GM18519 (cell line): ENCODE results near the gene RUNX3.

ENCODE experiments used
- ATAC-seq: cut with Tn5 transposase; IDR thresholded peaks from one replicate; pipeline ENCODE4 v1.9.1; 2021; ENCODE audit warnings: mild to moderate bottlenecking, moderate library complexity; ENCODE audit not compliant: unreplicated experiment, low FRiP score

Gene RUNX3

DNA sequence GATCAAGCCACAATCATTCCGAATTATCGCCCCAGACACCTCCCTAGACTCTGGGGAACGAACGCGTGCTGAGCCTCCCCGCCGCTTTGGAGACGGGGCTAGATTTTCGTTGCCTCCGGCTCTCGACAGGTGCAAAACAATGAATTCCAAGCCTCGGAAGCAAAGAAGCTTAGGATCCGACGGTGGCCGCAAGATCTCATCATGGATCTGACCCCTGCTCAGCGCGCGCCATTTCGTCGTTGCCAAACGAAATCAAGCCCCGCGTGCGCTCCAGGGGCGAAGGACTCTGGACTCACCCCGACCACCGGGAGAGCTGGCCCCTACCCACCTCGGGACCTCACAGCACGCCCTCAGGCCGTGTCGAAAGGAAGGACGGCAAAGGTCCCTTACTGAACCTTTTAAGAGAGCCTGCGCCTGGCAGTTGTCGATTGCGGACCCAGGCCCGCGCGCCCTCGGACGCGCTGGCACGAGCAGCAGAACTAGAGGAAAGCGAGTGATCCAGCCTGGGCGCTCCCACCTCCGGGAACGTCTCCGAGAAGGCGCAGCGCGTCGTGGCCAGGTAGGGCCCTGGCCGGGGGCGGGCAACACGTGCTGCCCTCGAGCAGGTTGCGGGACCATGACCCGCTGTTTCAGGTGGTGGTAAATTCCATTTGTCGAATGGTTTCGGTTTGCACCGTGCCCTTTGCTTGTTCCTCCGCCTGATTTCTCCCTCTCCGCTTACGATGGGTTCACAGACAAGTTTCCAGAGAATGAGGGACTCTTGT, 1.6 kb upstream of the RUNX3 start:
- ATAC-seq = no peak

DNA sequence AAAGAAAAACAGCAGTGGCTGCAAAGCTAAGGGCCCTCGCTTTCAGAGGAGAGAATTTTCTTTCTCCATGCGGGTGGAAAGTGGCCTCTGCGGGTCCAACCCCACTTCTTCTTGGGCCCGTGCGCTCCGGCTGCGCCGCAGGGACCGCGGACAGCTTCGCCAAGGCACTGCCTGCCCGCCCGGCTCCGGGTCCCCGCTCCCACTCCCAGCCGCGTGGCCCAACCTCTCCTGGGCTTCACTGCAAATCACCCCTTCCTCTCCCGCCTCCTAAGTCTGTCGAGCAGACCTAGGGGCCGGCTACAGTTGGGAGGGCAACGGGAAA, 1.0 kb upstream of the RUNX3 start:
- no peak for ATAC-seq

DNA sequence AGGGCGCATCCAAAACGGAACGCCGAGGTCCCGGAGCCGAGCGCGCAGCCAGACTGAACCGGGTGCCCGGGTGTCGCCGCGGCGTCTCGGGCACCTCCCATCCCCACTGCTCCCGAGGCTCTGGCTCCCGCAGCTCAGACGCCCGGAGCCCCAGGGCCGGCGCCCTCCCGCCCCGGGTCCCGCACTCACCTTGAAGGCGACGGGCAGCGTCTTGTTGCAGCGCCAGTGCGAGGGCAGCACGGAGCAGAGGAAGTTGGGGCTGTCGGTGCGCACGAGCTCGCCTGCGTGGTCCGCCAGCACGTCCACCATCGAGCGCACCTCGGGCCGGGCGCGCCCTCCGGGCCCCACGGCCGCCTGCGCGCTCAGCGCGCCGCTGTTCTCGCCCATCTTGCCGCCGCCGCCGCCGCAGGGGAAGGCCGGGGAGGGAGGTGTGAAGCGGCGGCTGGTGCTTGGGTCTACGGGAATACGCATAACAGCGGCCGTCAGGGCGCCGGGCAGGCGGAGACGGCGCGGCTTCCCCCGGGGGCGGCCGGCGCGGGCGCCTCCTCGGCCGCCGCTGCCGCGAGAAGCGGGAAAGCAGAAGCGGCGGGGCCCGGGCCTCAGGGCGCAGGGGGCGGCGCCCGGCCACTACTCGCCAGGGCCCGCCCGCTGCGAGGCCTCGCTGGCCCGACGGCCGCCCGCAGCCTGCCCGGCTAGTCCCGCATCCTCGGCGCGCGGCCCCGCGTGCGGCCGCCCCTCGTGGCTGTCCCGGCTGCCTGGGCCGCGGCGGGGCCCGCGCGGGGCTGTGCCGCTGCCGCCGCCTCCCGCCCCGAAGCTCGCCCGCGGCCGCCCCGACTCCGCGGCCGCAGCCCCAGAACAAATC, 447 bp downstream of the RUNX3 start:
- ATAC-seq = peak; percentile 8

DNA sequence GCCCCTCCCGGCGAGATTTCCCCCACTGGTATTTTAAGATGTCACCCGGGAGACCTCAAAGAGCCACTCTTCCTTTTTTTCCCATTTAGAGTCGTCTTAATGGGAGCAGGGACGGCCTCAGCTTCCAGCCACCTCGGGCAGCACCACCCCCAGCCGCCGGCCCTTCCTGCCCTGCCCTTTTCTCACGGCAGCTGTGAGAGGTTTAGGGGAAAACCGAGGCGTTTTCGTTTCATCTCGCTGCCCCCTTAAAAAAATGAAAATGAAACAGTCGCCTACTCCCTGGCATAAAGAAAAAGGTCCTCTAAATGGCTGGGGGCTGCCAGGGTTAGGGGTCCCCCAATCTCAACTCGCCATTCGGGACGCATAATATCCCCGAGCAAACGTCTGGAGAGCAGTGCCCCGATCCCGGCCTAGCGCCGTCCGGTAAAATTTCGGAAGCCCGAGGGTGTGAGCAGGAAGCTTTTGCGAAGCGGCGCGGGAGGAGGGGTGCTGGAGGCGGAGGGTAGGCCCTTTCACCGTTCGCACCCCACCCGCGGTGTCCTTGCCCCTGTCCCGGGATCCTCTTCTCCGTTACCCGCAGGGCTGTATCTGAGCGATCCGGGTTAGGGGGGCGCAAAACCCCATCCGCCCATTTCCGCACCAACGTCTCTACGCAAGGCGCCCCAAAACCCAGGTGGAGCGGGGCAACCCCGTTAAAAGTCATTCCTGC, 1.2 kb downstream of the RUNX3 start:
- ATAC-seq = no peak

DNA sequence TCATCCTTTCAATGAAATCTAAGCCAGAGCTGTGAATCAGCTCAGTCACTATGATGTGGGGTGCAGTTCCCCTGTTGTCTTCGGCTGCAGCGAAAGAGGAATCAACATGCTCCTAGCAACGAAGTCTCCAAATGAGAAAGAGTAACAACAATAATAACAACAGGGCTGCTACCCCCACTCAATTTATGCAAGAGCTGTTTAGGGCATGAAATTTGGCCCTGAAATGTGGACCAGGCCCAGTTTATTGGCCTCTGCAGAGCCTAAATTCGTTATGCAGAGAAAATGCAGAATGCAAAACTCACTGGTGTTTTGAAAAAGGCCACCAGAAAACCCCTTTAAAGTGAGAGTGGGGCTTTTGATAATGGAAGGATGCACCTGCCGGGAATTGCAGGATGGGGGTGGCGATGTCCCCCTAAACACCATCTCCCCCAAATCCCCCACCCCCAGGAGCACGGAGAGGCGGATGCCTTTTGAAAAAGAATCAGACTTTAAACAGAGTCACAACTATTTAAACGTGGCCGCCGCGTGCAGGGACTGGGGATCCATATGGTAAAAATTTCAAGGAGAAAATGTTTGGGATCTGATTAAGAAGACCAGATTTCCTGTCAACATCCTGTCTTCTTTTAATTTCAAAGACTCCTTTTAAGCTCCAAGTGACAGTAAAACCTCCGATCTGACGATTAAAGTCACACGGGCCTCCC, 1.9 kb downstream of the RUNX3 start:
- no peak for ATAC-seq

DNA sequence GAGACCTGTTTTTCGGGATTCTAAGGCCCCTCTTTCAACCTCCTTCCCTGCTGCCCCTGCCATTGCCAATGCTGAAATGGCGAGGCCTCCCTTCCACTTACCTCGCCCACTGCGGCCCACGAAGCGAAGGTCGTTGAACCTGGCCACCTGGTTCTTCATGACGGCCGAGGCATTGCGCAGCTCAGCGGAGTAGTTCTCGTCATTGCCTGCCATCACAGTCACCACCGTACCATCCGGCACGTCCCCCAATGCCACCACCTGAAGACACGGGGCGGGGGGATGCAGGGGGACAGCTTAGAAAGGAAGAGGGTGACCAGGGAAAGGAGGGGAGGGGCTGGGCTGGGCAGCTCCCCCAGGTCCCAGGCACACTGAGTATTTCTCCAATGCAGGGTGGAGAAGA, 2.6 kb downstream of the RUNX3 start:
- no peak for ATAC-seq

DNA sequence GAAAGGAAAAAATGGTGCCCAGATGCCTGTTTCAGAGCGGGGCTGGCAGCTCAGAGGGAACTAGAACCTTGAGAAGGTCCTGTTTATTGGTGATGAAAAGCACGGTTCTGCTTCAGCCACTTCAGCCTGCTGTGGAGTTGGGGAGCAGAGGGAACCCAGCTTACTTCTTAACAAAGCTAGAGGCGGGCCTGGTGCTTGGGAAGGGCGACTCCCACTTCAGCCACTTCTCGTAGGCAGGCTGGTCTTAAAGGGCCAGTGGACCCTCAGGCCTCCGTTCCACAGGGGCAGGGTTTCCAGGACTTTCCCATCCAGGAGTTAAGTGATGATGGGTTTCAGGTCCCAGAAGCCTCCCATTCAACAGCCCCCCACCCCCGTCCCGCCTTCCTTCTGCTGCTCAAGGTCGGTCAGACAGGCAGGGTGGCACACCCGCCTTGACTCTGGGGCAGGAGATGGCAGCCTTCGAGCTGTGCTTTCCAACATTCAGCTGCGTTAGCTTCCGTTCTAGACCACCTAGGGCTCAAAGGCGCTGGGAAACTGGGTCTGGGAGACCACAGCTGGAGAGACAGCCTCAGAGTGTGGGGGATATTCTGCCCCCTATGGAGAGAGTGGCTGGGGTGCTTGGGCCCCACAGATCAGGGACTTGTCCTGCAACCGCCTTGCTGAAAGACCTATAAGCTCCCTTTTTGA, 3.4 kb downstream of the RUNX3 start:
- no peak for ATAC-seq

DNA sequence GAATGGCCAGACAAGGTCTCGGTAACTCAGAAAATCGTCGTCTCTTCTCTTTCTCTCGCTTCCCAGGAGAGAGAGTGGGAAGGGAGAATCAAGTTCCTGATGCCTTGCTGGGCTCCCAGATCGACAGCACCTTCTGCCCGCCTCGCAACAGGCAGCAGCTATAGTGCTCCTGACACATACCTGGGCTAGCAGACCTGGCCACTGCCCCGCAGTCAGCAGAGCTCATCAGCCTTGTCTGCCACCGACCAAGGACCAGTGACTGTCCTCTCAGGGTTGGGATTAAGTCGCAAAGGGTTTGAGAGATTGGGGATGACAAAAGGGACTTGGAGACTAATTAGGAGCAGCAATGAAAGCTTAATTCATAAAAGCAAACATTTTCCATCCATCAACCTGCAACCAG, 4.1 kb downstream of the RUNX3 start:
- no peak for ATAC-seq

DNA sequence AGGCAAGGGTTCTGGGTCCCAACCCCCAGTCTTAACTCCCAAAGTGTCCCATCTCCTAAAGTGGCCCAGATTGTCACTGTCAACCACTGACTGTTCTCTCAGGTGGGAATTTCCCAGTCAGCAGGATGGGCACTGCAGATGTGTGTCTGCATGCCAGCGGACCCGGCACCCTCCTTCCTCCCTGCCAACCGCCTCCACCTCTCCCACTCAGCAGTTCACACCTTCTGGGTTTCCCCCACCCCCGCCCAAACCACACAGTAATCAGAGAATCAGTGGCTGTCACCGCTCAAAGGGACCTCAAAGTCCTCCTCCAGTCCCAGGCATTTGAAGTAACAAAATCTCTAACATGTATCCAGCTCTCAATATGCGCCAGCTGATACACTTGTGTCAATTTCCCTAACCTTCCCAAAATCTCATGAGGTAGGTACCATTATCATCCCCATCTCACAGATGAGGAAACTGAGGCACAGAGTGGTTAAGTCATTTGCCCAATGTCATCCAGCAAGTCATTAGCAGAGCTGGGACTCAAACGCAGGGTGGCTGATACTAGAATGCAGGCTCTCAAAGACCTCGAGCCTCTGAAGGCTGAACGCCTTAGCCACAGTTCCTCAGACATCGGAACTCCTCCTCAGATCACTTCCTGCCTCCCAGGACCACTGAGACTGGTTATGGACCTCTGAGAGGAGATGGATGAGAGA, 4.8 kb downstream of the RUNX3 start:
- no peak for ATAC-seq

DNA sequence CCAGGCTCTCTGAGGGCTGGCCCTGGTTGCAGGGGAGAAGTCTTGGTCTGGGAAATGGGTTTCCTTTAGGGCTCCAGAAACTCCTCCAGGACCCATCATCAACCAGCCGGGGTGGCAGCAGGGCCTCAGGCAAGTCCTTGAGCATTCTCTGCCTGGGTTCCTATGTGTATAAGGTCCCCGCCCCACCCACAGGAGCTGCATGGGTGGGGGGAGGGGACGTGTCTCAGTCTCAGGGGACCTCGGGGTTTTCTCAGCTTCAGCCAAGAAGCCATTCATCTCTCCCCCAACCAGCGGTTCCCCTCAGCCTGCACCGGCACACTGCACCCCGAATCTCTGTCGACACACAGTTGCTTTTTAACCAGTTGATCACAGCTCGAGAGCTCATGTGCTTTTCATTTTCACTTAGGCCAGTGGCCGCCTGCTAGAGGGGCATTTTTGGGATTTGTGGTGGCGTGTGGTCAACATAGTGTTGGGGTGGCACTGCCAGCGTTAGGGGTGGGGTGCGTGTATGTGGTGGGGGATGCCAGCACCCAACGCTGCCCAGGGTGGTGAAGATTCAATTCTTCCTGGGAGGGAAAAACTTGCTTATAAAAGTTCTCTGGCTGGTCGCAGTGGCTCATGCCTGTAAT, 6.5 kb downstream of the RUNX3 start:
- ATAC-seq = no peak

DNA sequence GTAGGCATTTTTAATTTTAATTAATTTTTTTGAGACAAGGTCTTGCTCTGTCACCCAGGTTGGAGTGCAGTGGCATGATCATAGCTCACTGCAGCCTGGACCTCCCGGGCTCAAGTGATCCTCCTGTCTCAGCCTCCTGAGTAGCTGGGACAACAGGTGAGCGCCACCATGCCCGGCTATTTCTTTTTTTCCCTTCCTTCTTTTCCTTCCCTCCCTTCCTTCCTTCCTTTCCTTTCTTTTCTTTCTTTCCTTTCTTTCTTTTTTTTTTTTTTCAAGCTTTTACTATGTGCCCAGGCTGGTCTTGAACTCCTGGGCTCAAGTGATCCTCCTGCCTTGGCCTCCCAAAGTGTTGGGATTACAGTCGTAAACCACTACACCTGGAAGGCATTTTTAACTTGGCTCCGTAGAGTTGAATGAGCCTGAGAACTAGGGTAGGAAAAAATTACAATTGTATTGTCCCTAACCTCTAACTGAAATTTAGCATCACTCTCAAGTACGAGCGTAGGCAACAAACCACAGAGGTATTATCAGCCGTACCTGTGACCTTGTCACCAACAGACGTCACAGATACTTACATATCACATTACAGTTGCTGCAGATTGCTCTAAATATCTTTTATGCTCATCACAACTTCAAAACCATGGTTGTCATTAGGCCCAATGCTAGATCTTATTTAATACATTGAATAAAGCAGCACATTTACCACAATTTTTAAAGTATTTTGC, 8.0 kb downstream of the RUNX3 start:
- ATAC-seq = no peak

DNA sequence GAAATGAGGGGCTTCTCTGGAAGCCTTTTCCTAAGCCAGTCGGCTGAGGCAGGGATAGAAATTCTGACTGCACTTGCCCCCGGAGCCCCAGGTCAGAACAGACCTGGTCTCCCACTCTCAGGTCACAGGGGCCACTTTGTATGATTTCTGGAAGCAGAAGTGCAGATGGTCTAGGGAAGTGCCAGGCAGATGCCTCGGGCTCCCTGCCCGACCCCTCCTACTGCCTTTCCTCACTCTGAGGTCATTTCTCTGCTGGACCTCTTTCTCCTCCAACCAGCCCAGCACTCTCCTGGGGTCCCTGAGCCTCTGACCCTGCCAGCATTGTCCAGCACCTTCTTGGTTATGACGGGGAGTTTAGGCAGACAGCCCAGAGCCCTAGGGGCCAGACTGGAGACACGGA, 8.7 kb downstream of the RUNX3 start:
- no peak for ATAC-seq

DNA sequence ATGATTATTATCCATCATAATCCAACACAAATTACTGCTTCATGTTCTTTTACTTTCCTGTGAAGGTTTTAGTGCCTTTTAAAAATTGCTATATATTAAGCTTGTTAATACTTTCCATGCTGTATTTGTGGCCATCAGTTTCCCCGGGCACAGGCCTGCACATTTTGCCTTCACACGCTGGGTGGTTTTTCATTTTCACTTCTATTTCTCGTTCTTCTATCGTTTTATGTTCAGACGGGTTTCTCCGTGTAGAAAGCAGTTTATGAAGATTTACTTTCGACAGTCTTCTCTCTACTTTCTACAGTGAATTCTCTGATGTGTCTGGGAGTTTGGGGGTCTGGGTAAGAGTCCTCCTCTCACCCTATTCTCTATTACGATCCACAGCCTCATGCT, 9.5 kb downstream of the RUNX3 start:
- ATAC-seq = no peak

DNA sequence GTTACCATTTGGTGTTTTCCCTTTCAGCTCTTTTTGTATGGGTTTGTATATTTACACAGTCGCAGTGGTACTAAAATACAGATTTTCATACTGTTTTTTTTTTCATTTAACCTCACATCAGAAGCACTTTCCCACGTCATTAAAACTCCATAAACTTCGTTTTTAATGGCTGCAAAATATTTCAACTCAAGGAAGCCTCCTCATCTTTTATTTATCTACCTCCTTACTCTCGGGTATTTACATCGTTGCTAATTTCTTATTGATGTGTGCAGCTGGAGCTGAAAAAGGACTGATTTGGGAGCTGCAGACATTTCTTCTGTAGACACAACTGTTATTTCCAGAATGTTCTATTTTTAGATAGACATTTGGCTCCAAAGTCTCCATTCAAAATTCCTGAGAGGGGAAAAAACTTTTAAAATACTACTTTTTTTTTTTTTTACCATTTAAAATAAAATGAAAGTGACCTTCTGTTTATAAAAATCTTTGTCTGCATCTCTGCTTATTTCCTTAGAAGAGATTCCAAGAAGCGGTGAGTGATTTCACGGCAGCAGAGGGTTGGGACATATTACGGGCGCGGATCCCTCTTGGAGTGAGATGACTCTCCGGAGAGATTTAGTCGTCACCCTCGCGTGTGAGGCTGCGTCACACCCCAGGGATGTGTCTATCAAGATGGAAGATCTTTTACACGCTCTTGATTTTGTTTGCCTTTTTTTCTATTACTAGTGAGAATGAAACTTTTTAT, 10.1 kb downstream of the RUNX3 start:
- ATAC-seq = no peak

DNA sequence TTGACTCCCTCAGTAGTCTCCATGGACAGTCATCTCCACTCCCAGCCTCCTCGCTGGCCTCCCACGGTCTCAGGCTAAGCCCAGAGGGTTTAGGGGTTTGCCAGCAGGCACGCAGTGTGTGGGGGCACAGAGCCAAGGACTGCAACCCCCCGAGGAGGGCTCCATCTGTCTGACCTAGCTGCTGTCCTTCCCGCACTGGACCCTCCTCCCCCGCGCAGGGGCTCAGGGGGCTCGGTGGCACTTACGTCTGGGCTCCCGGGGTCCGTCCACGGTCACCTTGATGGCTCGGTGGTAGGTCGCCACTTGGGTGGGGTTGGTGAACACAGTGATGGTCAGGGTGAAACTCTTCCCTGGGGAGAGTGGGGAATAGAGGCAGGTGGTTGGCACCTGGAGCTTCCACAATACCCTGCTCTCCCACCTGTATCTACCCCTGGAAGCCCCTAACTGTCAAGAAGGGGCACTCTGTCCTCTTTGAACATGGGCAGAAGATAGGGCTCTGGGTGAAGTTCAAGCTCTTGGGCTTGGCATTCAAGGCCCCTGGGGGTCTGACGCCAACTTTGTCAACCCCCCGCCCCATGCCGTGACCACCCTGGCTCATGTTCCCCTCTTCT, 11.0 kb downstream of the RUNX3 start:
- no peak for ATAC-seq

DNA sequence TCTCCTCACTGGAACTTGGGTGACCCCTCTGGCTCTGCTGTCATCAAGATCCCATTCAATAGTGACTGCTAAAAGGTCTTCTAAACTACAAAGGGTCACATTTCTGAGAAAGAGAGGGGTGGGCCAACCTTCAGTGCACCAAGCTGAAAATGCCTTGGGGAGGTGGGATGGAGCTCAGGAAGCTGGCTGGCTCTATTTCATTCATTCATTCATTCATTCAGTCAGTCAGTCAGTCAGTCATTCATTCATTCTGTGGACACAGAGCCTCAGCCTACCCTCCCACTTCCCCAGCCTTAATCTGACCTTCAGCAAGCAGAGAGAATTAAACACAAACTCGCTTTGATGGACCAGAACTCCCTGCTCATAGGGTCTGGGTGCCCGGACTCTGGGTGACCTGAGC, 11.7 kb downstream of the RUNX3 start:
- ATAC-seq = no peak

DNA sequence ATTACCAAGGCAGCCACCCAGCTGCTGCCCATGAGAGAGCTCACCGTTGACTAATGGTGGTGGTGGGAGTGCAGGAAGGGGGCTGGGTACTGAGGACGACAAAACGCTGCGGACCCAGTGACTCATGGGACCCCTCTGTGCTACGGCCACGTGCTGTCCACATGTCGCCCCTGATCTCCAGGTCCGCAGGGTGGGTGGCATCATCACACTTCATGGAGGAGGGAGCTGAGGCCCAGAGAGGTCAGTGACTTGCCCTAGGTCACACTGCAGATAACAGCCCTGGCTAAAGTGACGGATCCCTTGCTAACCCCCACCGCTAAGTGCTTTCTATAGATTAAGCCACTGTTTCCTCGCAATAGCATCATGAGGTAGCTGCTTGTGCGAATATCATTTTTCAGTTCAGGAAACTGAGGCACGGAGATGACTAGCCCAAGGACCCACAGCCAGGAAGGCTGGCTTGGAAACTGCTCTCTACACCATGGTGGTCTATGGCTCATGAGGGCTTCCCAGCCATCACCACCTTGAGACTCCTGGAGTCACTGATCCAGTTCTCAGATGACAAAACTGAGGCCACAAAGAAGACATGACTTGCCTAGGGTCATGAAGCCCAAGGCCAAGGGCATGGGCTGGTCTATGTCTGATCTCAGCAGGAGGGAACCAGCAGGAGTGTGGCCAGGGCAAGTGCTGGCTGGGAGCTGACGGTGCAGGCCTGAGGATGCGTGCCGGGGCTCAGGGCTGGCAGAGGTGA, 12.6 kb downstream of the RUNX3 start:
- no peak for ATAC-seq
